Activated CD8-positive, alpha-beta T cell treated with anti-CD3 and anti-CD28 coated beads for 36 hours (primary cell): ENCODE results near the gene DPY19L2. TPM values are rescaled to one million over a fixed set of nuclear protein-coding genes. Genes with fewer than 3 reads are reported as not detected.

Experiments
- total RNA-seq, 2 experiments: library from RNA; stranded (reverse); gene quantifications; one replicate each; pipeline ENCODE4 v1.2.3, GENCODE V29; 2021

DPY19L2 gene
- total RNA-seq, 2 experiments from 2014 or later: 6.1 to 6.4 TPM

Other genes starting within 250 kb of the DPY19L2 start
- gene RXYLT1, start 111.4 kb upstream of the DPY19L2 start, total RNA-seq: 10 to 100 TPM; 18.7 to 19.0 TPM
- gene SRGAP1, start 176.2 kb upstream of the DPY19L2 start, total RNA-seq: under 1 TPM; 0.02 to 0.07 TPM